ENCODE measurements around the gene CCSER1.

DNA sequence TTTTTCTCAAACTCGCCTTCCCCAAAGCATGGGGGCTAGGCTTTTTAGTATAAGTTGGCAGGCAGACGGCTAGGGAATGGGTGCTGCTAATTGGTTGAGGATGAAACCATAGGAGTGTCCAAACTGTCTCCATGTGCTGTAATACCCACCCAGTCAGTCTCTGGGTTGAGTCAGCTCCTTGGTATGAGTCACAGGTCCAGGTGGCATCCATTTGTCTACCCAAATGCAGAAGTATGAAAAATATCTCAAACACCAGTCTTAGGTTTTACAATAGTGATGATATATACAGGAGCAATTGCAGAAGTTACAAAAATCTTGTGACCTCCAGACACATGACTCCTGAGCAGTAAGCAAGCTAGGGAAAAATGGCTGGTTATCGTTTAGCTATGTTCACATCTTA lies 27.4 kb upstream of the CCSER1 start:
- no peak for TF ChIP-seq CHD2 (IDR thresholded peaks at IDR 0.05; ENCODE audit: low read length)
- TF ChIP-seq POLR2A (IDR thresholded peaks at IDR 0.05; ENCODE audit: control extremely low read depth in 1 of 2, low read depth in 2 of 2, low read length in 2 of 2), result no peak
- no peak for TF ChIP-seq KDM5A (IDR thresholded peaks at IDR 0.05; ENCODE audit: low read length)
